T-helper 17 cell (primary cell): ENCODE measurements around the gene ADCY2. TPM values are rescaled to one million over a fixed set of nuclear protein-coding genes. Genes with fewer than 3 reads are reported as not detected.
A peak's percentile ranks its signal among the peaks of the same experiment; 100 is the strongest.

Experiments used
- ATAC-seq: fragments of 150-1000 bp; cut with Tn5 transposase; 2 replicates; pipeline ENCODE4 v1.10.0; 2021; ENCODE audit warnings: mild to moderate bottlenecking, moderate library complexity
- DNase-seq, 3 donors: peaks; one replicate each; pipeline versions ENCODE4 v3.0.0 to v3.0.0-alpha.2; 2020 to 2021
- H3K9me3 ChIP-seq: one replicate; pipeline ENCODE4 v1.7.0; 2013; ENCODE audit warnings: low read length, mild to moderate bottlenecking; ENCODE audit not compliant: control insufficient read depth, poor library complexity, severe bottlenecking
- H3K27ac Mint-ChIP-seq: one replicate; pipeline ENCODE4 v1.8.0; 2022; ENCODE audit warnings: mild to moderate bottlenecking, moderate library complexity, mixed read lengths
- H3K27me3 Mint-ChIP-seq: one replicate; pipeline ENCODE4 v1.8.0; 2022; ENCODE audit warnings: mixed read lengths
- H3K36me3 Mint-ChIP-seq: one replicate; pipeline ENCODE4 v1.8.0; 2022; ENCODE audit warnings: low read depth, mixed read lengths
- H3K4me1 Mint-ChIP-seq: one replicate; pipeline ENCODE4 v1.8.0; 2022; ENCODE audit warnings: mild to moderate bottlenecking, mixed read lengths
- H3K4me3 Mint-ChIP-seq: one replicate; pipeline ENCODE4 v1.8.0; 2022; ENCODE audit warnings: mild to moderate bottlenecking, moderate library complexity, mixed read lengths
- total RNA-seq, 4 donors: library from RNA in 2 of 4; stranded (reverse) in 2 of 4; gene quantifications; one replicate each; pipeline ENCODE4 v1.2.3 and lab custom pipeline; 2022 to 2026

Gene ADCY2
- total RNA-seq (not detected), total RNA-seq (lab: John Stamatoyannopoulos, UW) (0 reads per million in 2 donors)

- Mint-ChIP-seq H3K4me1 (peaks cover 4% of the 10 kb centered on the region), H3K27me3 (peaks cover 42% of the 10 kb centered on the region), H3K36me3 (peaks cover 3% of the 10 kb centered on the region), H3K27ac (no peak within 1 kb of the TSS), H3K4me3 (peak within 1 kb of the TSS; percentile 41)
- ATAC-seq (no peak), DNase-seq (no peak)
- no peaks in the 10 kb centered on the region for H3K9me3 ChIP-seq
Measured at GRCh38 chr5:7395947-7396712, at the start of gene ADCY2. Gene ADCY2 (plus strand): TSS chr5:7396138. CDS start chr5:7396297, 159 bp downstream.

GRCh38 chr5:7347377-7347776 is 48.6 kb upstream of the ADCY2 start:
- DNase-seq (no peak), ATAC-seq (no peak)
- H3K4me1 Mint-ChIP-seq = no peaks in the 10 kb centered on the region
- H3K36me3 Mint-ChIP-seq = no peaks in the 10 kb centered on the region
- no peaks in the 10 kb centered on the region for H3K27me3 Mint-ChIP-seq
- H3K27ac Mint-ChIP-seq = no peak overlapping the region
- no peaks in the 10 kb centered on the region for H3K9me3 ChIP-seq
- no peak overlapping the region for H3K4me3 Mint-ChIP-seq

- H3K4me3 Mint-ChIP-seq = no peak overlapping the region
Measured at GRCh38 chr5:7348168-7348854, 47.6 kb upstream of the ADCY2 start.

DNA sequence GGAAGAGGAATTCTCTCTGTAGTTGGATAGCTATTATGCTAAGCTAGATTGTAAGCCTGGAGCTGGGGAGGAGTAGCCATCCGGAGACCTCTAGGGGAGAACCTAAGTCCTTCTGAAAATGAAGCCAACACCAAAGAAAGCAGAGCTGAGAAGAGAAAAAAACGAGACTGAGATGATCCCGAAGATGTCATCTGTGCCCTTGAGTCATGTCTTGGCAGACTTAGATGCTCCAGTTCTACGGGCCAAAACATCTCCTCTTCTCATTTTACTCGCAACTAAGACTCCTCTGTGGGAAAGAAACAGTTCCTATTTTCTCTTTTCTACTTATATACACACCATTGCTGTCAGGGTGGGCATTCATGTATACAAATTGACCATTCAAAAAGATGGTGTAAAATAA is 34.3 kb upstream of the ADCY2 start:
- no peaks in the 10 kb centered on the region for H3K9me3 ChIP-seq
- no peak overlapping the region for H3K27ac Mint-ChIP-seq
- no peak for DNase-seq
- no peak overlapping the region for H3K4me3 Mint-ChIP-seq
- H3K4me1 Mint-ChIP-seq = no peaks in the 10 kb centered on the region
- ATAC-seq = no peak
- peaks cover 2% of the 10 kb centered on the region for H3K36me3 Mint-ChIP-seq
- peaks cover 10% of the 10 kb centered on the region for H3K27me3 Mint-ChIP-seq

More at GRCh38 chr5:7348168-7348854, 47.6 kb upstream of the ADCY2 start:
- Mint-ChIP-seq H3K4me1 (no peaks in the 10 kb centered on the region), H3K27me3 (no peaks in the 10 kb centered on the region), H3K36me3 (no peaks in the 10 kb centered on the region), H3K27ac (no peak overlapping the region)
- no peak for DNase-seq
- H3K9me3 ChIP-seq = no peaks in the 10 kb centered on the region
- no peak for ATAC-seq

DNA sequence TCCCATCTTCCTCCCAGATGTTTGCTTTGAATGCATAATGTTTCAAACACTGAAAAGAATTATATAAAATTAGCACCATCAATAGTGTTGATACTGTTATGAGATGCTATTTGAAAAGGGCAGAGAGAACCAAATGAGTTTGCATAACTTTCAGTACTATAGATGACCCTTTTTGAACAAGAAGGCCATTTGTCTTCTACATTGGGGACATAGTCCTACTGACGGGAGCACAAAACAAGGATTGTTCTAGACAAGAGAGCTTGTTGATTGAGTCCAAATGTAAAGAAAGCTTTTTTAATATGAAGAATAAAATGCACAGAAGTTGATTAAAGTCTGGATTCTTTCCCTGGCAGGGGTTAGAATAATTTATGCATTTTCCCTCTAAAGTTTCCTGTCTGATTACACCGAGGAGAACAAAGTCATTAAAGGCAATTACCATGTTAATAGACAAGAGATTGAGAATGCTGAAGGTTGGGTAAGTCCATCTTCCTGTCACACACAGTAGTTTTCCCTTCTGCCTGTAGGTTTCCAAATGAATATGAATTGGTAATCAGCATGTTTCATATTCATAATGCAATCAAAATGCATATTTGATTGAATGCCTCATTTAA is 32.8 kb upstream of the ADCY2 start:
- ATAC-seq (no peak), DNase-seq (no peak)
- Mint-ChIP-seq H3K27me3 (peaks cover 9% of the 10 kb centered on the region), H3K4me1 (no peaks in the 10 kb centered on the region), H3K27ac (no peak overlapping the region), H3K4me3 (no peak overlapping the region), H3K36me3 (peaks cover 2% of the 10 kb centered on the region)
- no peaks in the 10 kb centered on the region for H3K9me3 ChIP-seq

DNA sequence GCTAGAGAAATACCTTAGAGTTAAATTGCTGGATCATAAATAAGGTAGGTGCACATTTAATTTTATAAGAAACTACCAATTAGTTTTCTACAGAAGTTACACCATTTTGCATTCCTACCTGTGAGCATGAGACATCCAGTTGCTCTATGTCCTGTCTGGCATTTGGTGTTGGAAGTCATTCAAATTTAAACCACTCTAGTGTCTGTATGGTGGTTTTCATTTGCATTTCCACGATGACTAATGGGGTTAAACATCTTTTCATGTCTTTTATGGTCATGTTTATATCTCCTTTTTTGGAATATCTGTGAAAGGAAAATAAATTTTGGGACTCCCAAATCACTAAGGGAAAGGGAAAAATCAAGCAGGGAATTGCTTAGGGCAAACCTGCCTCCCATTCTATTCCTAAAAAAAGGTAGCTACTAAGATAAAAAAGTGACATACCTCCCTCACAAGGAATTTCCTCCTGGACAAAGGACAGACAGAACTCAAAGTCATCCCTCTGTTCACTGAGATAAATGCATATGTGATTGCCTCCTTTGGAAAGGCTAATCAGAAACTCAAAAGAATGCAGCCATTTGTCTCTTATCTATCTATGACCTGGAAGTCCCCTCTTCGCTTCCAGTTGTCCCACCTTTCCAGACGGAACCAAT is 31.6 kb upstream of the ADCY2 start:
- DNase-seq (no peak), ATAC-seq (no peak)
- Mint-ChIP-seq H3K36me3 (peaks cover 2% of the 10 kb centered on the region), H3K27me3 (peaks cover 5% of the 10 kb centered on the region), H3K4me1 (no peaks in the 10 kb centered on the region), H3K4me3 (no peak overlapping the region), H3K27ac (no peak overlapping the region)
- H3K9me3 ChIP-seq = no peaks in the 10 kb centered on the region

- DNase-seq (no peak), ATAC-seq (no peak)
- Mint-ChIP-seq H3K4me1 (no peaks in the 10 kb centered on the region), H3K36me3 (no peaks in the 10 kb centered on the region), H3K27ac (no peak overlapping the region), H3K4me3 (no peak overlapping the region), H3K27me3 (no peaks in the 10 kb centered on the region)
- no peaks in the 10 kb centered on the region for H3K9me3 ChIP-seq
Measured at GRCh38 chr5:7367780-7368179, 28.2 kb upstream of the ADCY2 start.

GRCh38 chr5:7372399-7372798 is 23.5 kb upstream of the ADCY2 start:
- Mint-ChIP-seq H3K27ac (no peak overlapping the region), H3K36me3 (no peaks in the 10 kb centered on the region), H3K4me3 (no peak overlapping the region), H3K4me1 (no peaks in the 10 kb centered on the region), H3K27me3 (no peaks in the 10 kb centered on the region)
- no peak for DNase-seq
- ATAC-seq = no peak
- no peaks in the 10 kb centered on the region for H3K9me3 ChIP-seq

GRCh38 chr5:7374186-7374585 is 21.8 kb upstream of the ADCY2 start:
- H3K36me3 Mint-ChIP-seq = no peaks in the 10 kb centered on the region
- H3K27ac Mint-ChIP-seq = no peak overlapping the region
- ATAC-seq (no peak), DNase-seq (no peak)
- no peak overlapping the region for H3K4me3 Mint-ChIP-seq
- no peaks in the 10 kb centered on the region for H3K27me3 Mint-ChIP-seq
- no peaks in the 10 kb centered on the region for H3K9me3 ChIP-seq
- no peaks in the 10 kb centered on the region for H3K4me1 Mint-ChIP-seq

DNA sequence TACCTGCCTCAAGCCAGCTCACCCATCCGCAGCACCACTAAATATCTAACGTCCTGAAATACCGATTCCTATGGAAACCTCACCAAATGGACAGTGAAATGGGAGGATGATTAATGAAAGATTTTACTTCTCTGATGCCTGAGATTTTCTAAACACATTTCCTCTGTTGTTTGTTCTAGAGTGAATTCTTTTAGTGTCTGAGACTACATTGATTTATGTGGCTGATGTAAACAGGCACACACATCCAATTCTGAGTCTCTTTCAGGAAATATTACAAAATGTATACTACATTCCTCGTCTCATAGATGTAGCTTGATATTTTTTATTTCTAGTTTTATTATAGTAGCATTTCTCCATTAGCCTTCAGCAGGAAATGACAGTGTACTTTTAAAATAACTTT is 20.5 kb upstream of the ADCY2 start:
- Mint-ChIP-seq H3K27ac (no peak overlapping the region), H3K36me3 (no peaks in the 10 kb centered on the region), H3K27me3 (no peaks in the 10 kb centered on the region), H3K4me3 (no peak overlapping the region), H3K4me1 (no peaks in the 10 kb centered on the region)
- DNase-seq (no peak), ATAC-seq (no peak)
- H3K9me3 ChIP-seq = no peaks in the 10 kb centered on the region

DNA sequence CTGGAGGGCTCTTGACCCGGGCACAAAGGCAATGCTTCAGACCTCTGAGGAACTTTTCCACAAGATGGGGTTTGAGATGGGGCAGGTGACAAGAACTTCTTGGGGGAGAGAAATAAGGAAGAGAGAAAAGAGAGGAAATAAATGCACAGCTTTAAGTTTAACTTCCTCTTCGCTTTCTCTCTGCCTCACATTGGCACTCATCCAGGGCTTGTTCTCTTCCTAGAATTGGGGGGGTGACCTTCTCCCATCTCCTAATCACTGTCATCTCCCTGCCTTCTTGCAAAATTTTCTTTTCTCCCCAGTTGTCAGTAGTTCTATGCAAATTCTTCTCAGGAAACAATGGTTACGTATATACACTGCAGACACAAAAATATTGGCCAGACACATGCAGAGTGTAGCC is 19.1 kb upstream of the ADCY2 start:
- no peak overlapping the region for H3K4me3 Mint-ChIP-seq
- H3K27ac Mint-ChIP-seq = no peak overlapping the region
- no peaks in the 10 kb centered on the region for H3K4me1 Mint-ChIP-seq
- no peaks in the 10 kb centered on the region for H3K27me3 Mint-ChIP-seq
- no peaks in the 10 kb centered on the region for H3K9me3 ChIP-seq
- ATAC-seq (no peak), DNase-seq (no peak)
- H3K36me3 Mint-ChIP-seq = no peaks in the 10 kb centered on the region

DNA sequence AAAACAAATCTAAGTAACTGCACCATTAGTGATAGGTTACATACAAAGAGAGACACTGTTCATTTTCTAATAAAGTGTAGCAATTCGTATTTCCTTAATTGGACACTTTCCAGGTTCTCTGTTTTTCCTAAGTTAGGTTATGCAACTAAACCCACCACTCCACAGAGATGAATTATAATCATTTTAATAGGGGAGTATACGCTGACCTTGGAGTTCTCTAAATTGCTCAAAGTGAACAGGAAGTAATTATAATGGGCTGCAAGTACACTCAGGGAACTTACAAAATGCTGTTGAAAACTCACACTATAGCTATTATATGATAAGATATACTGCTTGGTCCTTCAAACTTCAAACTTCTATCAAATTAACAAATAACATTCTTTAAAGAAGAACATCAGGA is 18.2 kb upstream of the ADCY2 start:
- H3K36me3 Mint-ChIP-seq = no peaks in the 10 kb centered on the region
- DNase-seq = no peak
- no peak overlapping the region for H3K27ac Mint-ChIP-seq
- no peak overlapping the region for H3K4me3 Mint-ChIP-seq
- no peaks in the 10 kb centered on the region for H3K4me1 Mint-ChIP-seq
- no peaks in the 10 kb centered on the region for H3K9me3 ChIP-seq
- no peaks in the 10 kb centered on the region for H3K27me3 Mint-ChIP-seq
- no peak for ATAC-seq

DNA sequence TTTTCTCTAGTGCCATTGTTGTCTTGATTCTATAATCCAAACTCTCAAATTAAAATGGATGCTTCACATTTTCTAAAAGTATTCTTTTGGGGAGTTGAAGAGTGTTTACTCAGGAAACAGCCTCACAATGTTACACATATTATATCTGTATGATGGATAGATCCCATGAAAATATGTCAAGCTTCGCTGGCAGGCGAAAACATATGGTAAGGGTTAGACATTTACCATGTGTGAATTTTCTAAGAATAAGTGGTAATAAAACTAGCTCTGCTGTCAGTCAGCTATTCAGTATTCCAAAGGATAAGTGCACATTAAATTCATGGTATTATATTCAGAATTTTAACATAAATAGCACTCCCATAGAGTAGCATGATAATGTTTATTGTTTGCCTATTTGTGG is 13.3 kb upstream of the ADCY2 start:
- H3K4me1 Mint-ChIP-seq = no peaks in the 10 kb centered on the region
- DNase-seq = no peak
- H3K4me3 Mint-ChIP-seq = no peak overlapping the region

More for the DNA sequence above, 13.3 kb upstream of the ADCY2 start:
- H3K9me3 ChIP-seq = no peaks in the 10 kb centered on the region
- no peak for ATAC-seq
- H3K36me3 Mint-ChIP-seq = no peaks in the 10 kb centered on the region
- no peak overlapping the region for H3K27ac Mint-ChIP-seq
- H3K27me3 Mint-ChIP-seq = peaks cover 4% of the 10 kb centered on the region
